H9 (cell line): ENCODE results near the gene HTD2. TPM values are rescaled to one million over a fixed set of nuclear protein-coding genes. Genes with fewer than 3 reads are reported as not detected.

ENCODE experiments used
- DNase-seq: peaks from one replicate; pipeline ENCODE4 v3.0.0-alpha.2; 2017
- H2AFZ ChIP-seq: one replicate; pipeline ENCODE4 v1.6.1; 2013; ENCODE audit warnings: mild to moderate bottlenecking, low read length, control low read depth, moderate library complexity
- H2AK5ac ChIP-seq: 2 replicates; pipeline ENCODE4 v1.6.1; 2013; ENCODE audit warnings: low read length, control low read depth, mixed read lengths; ENCODE audit not compliant: insufficient read length
- H2BK120ac ChIP-seq: one replicate; pipeline ENCODE4 v1.6.1; 2013; ENCODE audit warnings: low read depth, mild to moderate bottlenecking, low read length, control low read depth, inconsistent platforms; ENCODE audit not compliant: poor library complexity, severe bottlenecking
- H2BK12ac ChIP-seq: 2 replicates; pipeline ENCODE4 v1.6.1; 2013; ENCODE audit warnings: low read length, control low read depth, mixed read lengths, low read depth; ENCODE audit not compliant: insufficient read length
- H2BK15ac ChIP-seq: 2 replicates; pipeline ENCODE4 v1.6.1; 2013; ENCODE audit warnings: low read depth, low read length, control low read depth
- H2BK20ac ChIP-seq: one replicate; pipeline ENCODE4 v1.6.1; 2013; ENCODE audit warnings: low read depth, mild to moderate bottlenecking, low read length, control low read depth, inconsistent platforms; ENCODE audit not compliant: poor library complexity, severe bottlenecking
- H2BK5ac ChIP-seq: 2 replicates; pipeline ENCODE4 v1.6.1; 2013; ENCODE audit warnings: low read length, control low read depth, mixed read lengths; ENCODE audit not compliant: insufficient read length
- H3K14ac ChIP-seq: 2 replicates; pipeline ENCODE4 v1.6.1; 2013; ENCODE audit warnings: low read length, control low read depth; ENCODE audit not compliant: insufficient read depth
- H3K18ac ChIP-seq: 2 replicates; pipeline ENCODE4 v1.6.1; 2013; ENCODE audit warnings: low read depth, mild to moderate bottlenecking, mixed read lengths, low read length, control low read depth; ENCODE audit not compliant: insufficient read length
- H3K23ac ChIP-seq: 2 replicates; pipeline ENCODE4 v1.6.1; 2013; ENCODE audit warnings: low read length, control low read depth, mixed read lengths, low read depth; ENCODE audit not compliant: insufficient read length
- H3K23me2 ChIP-seq: 2 replicates; pipeline ENCODE4 v1.6.1; 2013; ENCODE audit warnings: low read depth, mild to moderate bottlenecking, mixed read lengths, low read length, control low read depth; ENCODE audit not compliant: insufficient read length, poor library complexity, severe bottlenecking
- H3K27ac ChIP-seq: 2 replicates; pipeline ENCODE4 v1.5.1; 2013; ENCODE audit warnings: low read length, control low read depth, mixed read lengths, low read depth; ENCODE audit not compliant: insufficient read length
- H3K27me3 ChIP-seq: 2 replicates; pipeline ENCODE4 v1.6.1; 2013; ENCODE audit warnings: low read length, control low read depth, inconsistent platforms; ENCODE audit not compliant: insufficient read depth
- H3K4ac ChIP-seq: 2 replicates; pipeline ENCODE4 v1.6.1; 2013; ENCODE audit warnings: low read depth, mild to moderate bottlenecking, control low read depth, inconsistent platforms, low read length, moderate library complexity
- H3K4me1 ChIP-seq: 2 replicates; pipeline ENCODE4 v1.6.1; 2013; ENCODE audit warnings: low read length, control low read depth, inconsistent platforms; ENCODE audit not compliant: insufficient read depth
- H3K4me2 ChIP-seq: 2 replicates; pipeline ENCODE4 v1.6.1; 2013; ENCODE audit warnings: low read length, control low read depth, mixed read lengths; ENCODE audit not compliant: insufficient read length, insufficient read depth
- H3K56ac ChIP-seq: 2 replicates; pipeline ENCODE4 v1.6.1; 2013; ENCODE audit warnings: low read depth, mild to moderate bottlenecking, mixed read lengths, low read length, control low read depth; ENCODE audit not compliant: insufficient read length
- H3K79me1 ChIP-seq: 2 replicates; pipeline ENCODE4 v1.6.1; 2013; ENCODE audit warnings: low read depth, mild to moderate bottlenecking, moderate library complexity, low read length, control low read depth, inconsistent platforms; ENCODE audit not compliant: insufficient read depth, poor library complexity, severe bottlenecking
- H3K79me2 ChIP-seq: 2 replicates; pipeline ENCODE4 v1.6.1; 2013; ENCODE audit warnings: low read length, control low read depth, inconsistent platforms; ENCODE audit not compliant: insufficient read depth
- H3K9ac ChIP-seq: 2 replicates; pipeline ENCODE4 v1.6.1; 2013; ENCODE audit warnings: low read length, control low read depth, mixed read lengths; ENCODE audit not compliant: insufficient read length; ENCODE audit errors: extremely low read depth
- H3K9me3 ChIP-seq: one replicate; pipeline ENCODE4 v1.6.1; 2013; ENCODE audit warnings: low read depth, low read length, inconsistent platforms; ENCODE audit not compliant: control insufficient read depth
- H3T11ph ChIP-seq: one replicate; pipeline ENCODE4 v1.6.1; 2013; ENCODE audit warnings: mild to moderate bottlenecking, low read length, control low read depth, inconsistent platforms
- H4K20me1 ChIP-seq: one replicate; pipeline ENCODE4 v1.6.1; 2013; ENCODE audit not compliant: control insufficient read depth, insufficient read length, insufficient read depth
- H4K5ac ChIP-seq: 2 replicates; pipeline ENCODE4 v1.6.1; 2013; ENCODE audit warnings: low read depth, mild to moderate bottlenecking, mixed read lengths, low read length, control low read depth; ENCODE audit not compliant: insufficient read length
- H4K8ac ChIP-seq: replicated peaks from 2 replicates; pipeline ENCODE4 v1.6.1; 2013; ENCODE audit warnings: low read length, control low read depth, mixed read lengths, low read depth; ENCODE audit not compliant: insufficient read length
- H4K91ac ChIP-seq: 2 replicates; pipeline ENCODE4 v1.6.1; 2013; ENCODE audit warnings: low read depth, mild to moderate bottlenecking, moderate library complexity, mixed read lengths, low read length, control low read depth; ENCODE audit not compliant: insufficient read length
- H3K27ac Mint-ChIP-seq, 3 experiments: 2 replicates in 2 of 3; 3 replicates in 1 of 3; pipeline ENCODE4 v1.8.0; 2020 to 2021; ENCODE audit warnings: mixed read lengths in 3 of 3, mild to moderate bottlenecking in 1 of 3, moderate library complexity in 1 of 3
- H3K27me3 Mint-ChIP-seq: 2 replicates; pipeline ENCODE4 v1.8.0; 2021; ENCODE audit warnings: low read depth, mild to moderate bottlenecking, moderate library complexity, mixed read lengths
- H3K36me3 Mint-ChIP-seq, 3 experiments: 2 replicates in 2 of 3; 3 replicates in 1 of 3; pipeline ENCODE4 v1.8.0; 2020 to 2021; ENCODE audit warnings: low read depth in 3 of 3, mixed read lengths in 3 of 3; ENCODE audit not compliant: insufficient read depth in 1 of 3
- H3K4me1 Mint-ChIP-seq, 2 experiments: 2 replicates each; pipeline ENCODE4 v1.8.0; 2020; ENCODE audit warnings: mixed read lengths in 2 of 2
- H3K4me3 Mint-ChIP-seq, 2 experiments: 2 replicates in 1 of 2; 3 replicates in 1 of 2; pipeline ENCODE4 v1.8.0; 2020 to 2021; ENCODE audit warnings: mild to moderate bottlenecking in 2 of 2, mixed read lengths in 2 of 2, moderate library complexity in 1 of 2
- H3K9me3 Mint-ChIP-seq, 2 experiments: 2 replicates in 1 of 2; 3 replicates in 1 of 2; pipeline ENCODE4 v1.8.0; 2020; ENCODE audit warnings: mild to moderate bottlenecking in 2 of 2, mixed read lengths in 2 of 2, moderate library complexity in 1 of 2
- CTCF ChIP-seq: fragments of 200-600 bp; sonication (generic); conservative IDR thresholded peaks from 3 replicates; pipeline ENCODE4 v1.8.0; 2021; ENCODE audit warnings: antibody characterized with exemption, mild to moderate bottlenecking
- WGBS: extraction: QIAGEN DNeasy Blood & Tissue Kit; methylation state at CpG from one replicate; pipeline ENCODE4 v1.1.7; 2013; ENCODE audit warnings: missing lambda C conversion rate, low lambda C conversion rate, mixed read lengths; ENCODE audit not compliant: insufficient read length; ENCODE audit errors: extremely low coverage; 5-methylcytosine and 5-hydroxymethylcytosine counted together
- total RNA-seq: library from RNA; stranded (reverse); gene quantifications from 2 replicates; pipeline ENCODE4 v1.2.1, GENCODE V29; 2021

Gene HTD2
- total RNA-seq, 1 experiment from 2014 or later, result 13.4 TPM

- Mint-ChIP-seq H3K36me3 (peaks cover 2 to 7% (median 4%) of the 10 kb centered on the region in 3 experiments; a peak in 4 of 7 replicates), H3K9me3 (peaks cover 0 to 7% of the 10 kb centered on the region in 2 experiments; a peak in 2 of 5 replicates), H3K4me3 (no peak overlapping the region), H3K27me3 (no peaks in the 10 kb centered on the region; the same call in 1 of the 2 replicates), H3K4me1 (no peaks in the 10 kb centered on the region), H3K27ac (no peak overlapping the region)
- H3K18ac ChIP-seq, result no peak overlapping the region
- H4K5ac ChIP-seq, result no peak overlapping the region
- no peaks in the 10 kb centered on the region for H3K9me3 ChIP-seq
- H4K8ac ChIP-seq, result no peak overlapping the region
- no peak overlapping the region for H3K4me2 ChIP-seq
- H3K56ac ChIP-seq, result no peak overlapping the region
- H4K91ac ChIP-seq, result no peak overlapping the region
- H3K79me1 ChIP-seq, result no peaks in the 10 kb centered on the region
- no peak overlapping the region for H3T11ph ChIP-seq
- H3K27me3 ChIP-seq, result no peaks in the 10 kb centered on the region
- no peaks in the 10 kb centered on the region for H3K4me1 ChIP-seq
- H3K23ac ChIP-seq, result no peak overlapping the region
- no CpG with 5 or more reads among the region's 3 CpGs for WGBS
- no peak overlapping the region for H2BK5ac ChIP-seq
- H3K27ac ChIP-seq, result no peak overlapping the region
- no peak for DNase-seq
- H3K79me2 ChIP-seq, result no peaks in the 10 kb centered on the region
- no peak overlapping the region for H2BK15ac ChIP-seq
- TF ChIP-seq CTCF, result no peak
- H3K4ac ChIP-seq, result no peak overlapping the region
- no peak overlapping the region for H3K14ac ChIP-seq
- H2BK20ac ChIP-seq, result no peak overlapping the region
- H4K20me1 ChIP-seq, result no peaks in the 10 kb centered on the region
- no peak overlapping the region for H2BK120ac ChIP-seq
- H3K9ac ChIP-seq, result no peak overlapping the region
- H2AK5ac ChIP-seq, result no peak overlapping the region
- H3K23me2 ChIP-seq, result no peaks in the 10 kb centered on the region
- no peak overlapping the region for H2BK12ac ChIP-seq
- no peak overlapping the region for H2AFZ ChIP-seq
Measured at GRCh38 chr3:58274027-58274614, 32.2 kb upstream of the HTD2 start.
